GM12874 (cell line): ENCODE measurements around the gene USP17L5.
"Not testable (repeated sequence)": the region's sequence is repeated elsewhere in the genome, so short reads cannot be mapped to it uniquely, and the experiment has no call there.

Source experiments
- CTCF ChIP-seq: IDR thresholded peaks from 2 replicates; pipeline ENCODE4 v1.5.1; 2011; ENCODE audit warnings: low read depth, mild to moderate bottlenecking, control low read depth, low read length, moderate library complexity; ENCODE audit not compliant: insufficient read depth

USP17L5 gene

GRCh38 chr4:9362829-9363228 is 23.6 kb downstream of the USP17L5 start, which contains the start of gene USP17L30:
TSS of gene USP17L30 (plus strand) at chr4:9363129. CDS start at chr4:9363129, 0 bp downstream.
- TF ChIP-seq CTCF, result not testable (repeated sequence)

- TF ChIP-seq CTCF, result no peak
Measured at GRCh38 chr4:9384126-9384525, 44.9 kb downstream of the USP17L5 start.
